ENCODE data around the gene SLCO4A1. TPM values are rescaled to one million over a fixed set of nuclear protein-coding genes. Genes with fewer than 3 reads are reported as not detected.

The SLCO4A1 gene
- total RNA-seq, 1 donor from 2014 or later, result 45.9 TPM

GRCh38 chr20:62702895-62703852 is 60.9 kb downstream of the SLCO4A1 start:
- Histone ChIP-seq H3K36me3 (no peaks in the 10 kb centered on the region), H3K27ac (no peak overlapping the region), H3K9me3 (no peaks in the 10 kb centered on the region), H3K4me1 (peaks cover 8% of the 10 kb centered on the region), H3K27me3 (peaks cover under 1% of the 10 kb centered on the region), H3K4me3 (no peak overlapping the region)
- no peak for DNase-seq (ENCODE audit: extremely low spot score in 2 of 2)
- intact Hi-C loops (cut with DNase I), result no loop called here
- TF ChIP-seq CTCF (IDR thresholded peaks at IDR 0.05) (no peak), POLR2A (IDR thresholded peaks at IDR 0.05) (no peak)

- Histone ChIP-seq H3K27ac (no peak overlapping the region), H3K9me3 (no peaks in the 10 kb centered on the region), H3K4me3 (no peak overlapping the region), H3K4me1 (peaks cover 8% of the 10 kb centered on the region), H3K36me3 (no peaks in the 10 kb centered on the region), H3K27me3 (peaks cover 7% of the 10 kb centered on the region)
- no peak for TF ChIP-seq CTCF (IDR thresholded peaks at IDR 0.05)
- no peak for TF ChIP-seq POLR2A (IDR thresholded peaks at IDR 0.05)
- no peak for TF ChIP-seq POLR2AphosphoS5 (IDR thresholded peaks at IDR 0.05; ENCODE audit: insufficient read depth in 1 of 2, low read depth in 1 of 2)
- intact Hi-C loops (cut with DNase I), result no loop called here
- DNase-seq (ENCODE audit: extremely low spot score in 2 of 2), result no peak
Measured at GRCh38 chr20:62703853-62704228, 61.5 kb downstream of the SLCO4A1 start.

GRCh38 chr20:62704341-62704948 is 62.1 kb downstream of the SLCO4A1 start:
- Histone ChIP-seq H3K27me3 (peaks cover 13% of the 10 kb centered on the region), H3K4me3 (no peak overlapping the region), H3K27ac (no peak overlapping the region), H3K9me3 (no peaks in the 10 kb centered on the region), H3K36me3 (no peaks in the 10 kb centered on the region), H3K4me1 (peaks cover 8% of the 10 kb centered on the region)
- intact Hi-C loops (cut with DNase I), result no loop called here
- no peak for DNase-seq (ENCODE audit: extremely low spot score in 2 of 2)
- TF ChIP-seq POLR2AphosphoS5 (IDR thresholded peaks at IDR 0.05; ENCODE audit: insufficient read depth in 1 of 2, low read depth in 1 of 2) (no peak), POLR2A (IDR thresholded peaks at IDR 0.05) (no peak), CTCF (IDR thresholded peaks at IDR 0.05) (no peak)

GRCh38 chr20:62705627-62706026 is 63.3 kb downstream of the SLCO4A1 start:
- Histone ChIP-seq H3K9me3 (no peaks in the 10 kb centered on the region), H3K27ac (no peak overlapping the region), H3K4me1 (peaks cover 8% of the 10 kb centered on the region), H3K27me3 (peaks cover 16% of the 10 kb centered on the region), H3K4me3 (no peak overlapping the region), H3K36me3 (no peaks in the 10 kb centered on the region)
- TF ChIP-seq CTCF (IDR thresholded peaks at IDR 0.05), result no peak
- no peak for TF ChIP-seq POLR2A (IDR thresholded peaks at IDR 0.05)
- TF ChIP-seq POLR2AphosphoS5 (IDR thresholded peaks at IDR 0.05; ENCODE audit: insufficient read depth in 1 of 2, low read depth in 1 of 2), result no peak
- DNase-seq (ENCODE audit: extremely low spot score in 2 of 2), result no peak
- intact Hi-C loops (cut with DNase I), result no loop called here

GRCh38 chr20:62706344-62706743 is 64.0 kb downstream of the SLCO4A1 start:
- no peaks in the 10 kb centered on the region for H3K36me3 ChIP-seq
- H3K9me3 ChIP-seq, result no peaks in the 10 kb centered on the region
- intact Hi-C loops (cut with DNase I), result no loop called here
- H3K27ac ChIP-seq, result no peak overlapping the region
- no peak overlapping the region for H3K4me3 ChIP-seq
- TF ChIP-seq POLR2A (IDR thresholded peaks at IDR 0.05), result no peak
- TF ChIP-seq POLR2AphosphoS5 (IDR thresholded peaks at IDR 0.05; ENCODE audit: insufficient read depth in 1 of 2, low read depth in 1 of 2), result no peak
- no peak for TF ChIP-seq CTCF (IDR thresholded peaks at IDR 0.05)
- peaks cover 23% of the 10 kb centered on the region for H3K27me3 ChIP-seq
- H3K4me1 ChIP-seq, result peaks cover 8% of the 10 kb centered on the region
- no peak for DNase-seq (ENCODE audit: extremely low spot score in 2 of 2)

All from vagina (tissue), 2 donors.